ENCODE results near the gene MXD4. TPM values are rescaled to one million over a fixed set of nuclear protein-coding genes. Genes with fewer than 3 reads are reported as not detected.
A peak's percentile ranks its signal among the peaks of the same experiment; 100 is the strongest.

The MXD4 gene
- total RNA-seq, 1 donor from 2014 or later: 44.0 TPM

- DNase-seq (peak; percentile 74), ATAC-seq (peak; percentile 58)
- intact Hi-C loops (cut with micrococcal nuclease): no loop called here
Measured at GRCh38 chr4:2256156-2256731, 5.7 kb downstream of the MXD4 start.

- ATAC-seq (peak; percentile 20), DNase-seq (peak; percentile 66)
- intact Hi-C loops (cut with micrococcal nuclease): no loop called here
Measured at GRCh38 chr4:2255501-2256155, 6.3 kb downstream of the MXD4 start.

GRCh38 chr4:2254665-2255500 is 7.0 kb downstream of the MXD4 start:
- intact Hi-C loops (cut with micrococcal nuclease): no loop called here
- ATAC-seq (no peak), DNase-seq (no peak)

- DNase-seq (peak; percentile 37), ATAC-seq (no peak)
- intact Hi-C loops (cut with micrococcal nuclease): no loop called here
Measured at GRCh38 chr4:2253160-2254084, 8.5 kb downstream of the MXD4 start.

- intact Hi-C loops (cut with micrococcal nuclease): no loop called here
- ATAC-seq (no peak), DNase-seq (no peak)
Measured at GRCh38 chr4:2252530-2253091, 9.3 kb downstream of the MXD4 start.

- intact Hi-C loops (cut with micrococcal nuclease): no loop called here
- DNase-seq: no peak
- no peak for ATAC-seq
Measured at GRCh38 chr4:2251795-2252529, 9.9 kb downstream of the MXD4 start.

- no peak for DNase-seq
- intact Hi-C loops (cut with micrococcal nuclease): no loop called here
- no peak for ATAC-seq
Measured at GRCh38 chr4:2251073-2251794, 10.7 kb downstream of the MXD4 start.

GRCh38 chr4:2250357-2251072 is 11.4 kb downstream of the MXD4 start:
- ATAC-seq: no peak
- intact Hi-C loops (cut with micrococcal nuclease): no loop called here
- no peak for DNase-seq

GRCh38 chr4:2249526-2250356 is 12.2 kb downstream of the MXD4 start:
- ATAC-seq (no peak), DNase-seq (no peak)

GRCh38 chr4:2248821-2249261 is 13.1 kb downstream of the MXD4 start:
- ATAC-seq (no peak), DNase-seq (no peak)
- intact Hi-C loops (cut with micrococcal nuclease): no loop called here

More at GRCh38 chr4:2249526-2250356, 12.2 kb downstream of the MXD4 start:
- intact Hi-C loops (cut with micrococcal nuclease): no loop called here

GRCh38 chr4:2248044-2248780 is 13.7 kb downstream of the MXD4 start:
- no peak for ATAC-seq
- intact Hi-C loops (cut with micrococcal nuclease): no loop called here
- no peak for DNase-seq

GRCh38 chr4:2247128-2248043 is 14.5 kb downstream of the MXD4 start:
- DNase-seq: peak; percentile 37
- no peak for ATAC-seq
- intact Hi-C loops (cut with micrococcal nuclease): no loop called here

- DNase-seq (no peak), ATAC-seq (no peak)
- intact Hi-C loops (cut with micrococcal nuclease): no loop called here
Measured at GRCh38 chr4:2246384-2247127, 15.4 kb downstream of the MXD4 start.

GRCh38 chr4:2245787-2246275 is 16.1 kb downstream of the MXD4 start:
- no peak for ATAC-seq
- no peak for DNase-seq
- intact Hi-C loops (cut with micrococcal nuclease): no loop called here

All from left ventricle myocardium superior (tissue), 1 donor.